Astrocyte (in vitro differentiated cells and primary cell): ENCODE results near the gene REPS1.

Source experiments
- EZH2 ChIP-seq: IDR thresholded peaks from 2 replicates; pipeline ENCODE4 v1.6.1; 2012; ENCODE audit warnings: mild to moderate bottlenecking, low read length, inconsistent platforms; ENCODE audit not compliant: insufficient read depth
- TF ChIP-seq, protein P1 (sequence below): IDR thresholded peaks from 2 replicates; pipeline ENCODE4 v1.5.1; 2011; ENCODE audit warnings: low read depth, mild to moderate bottlenecking, inconsistent platforms, low read length, moderate library complexity; ENCODE audit not compliant: insufficient read depth

- TF ChIP-seq, protein P1, sequence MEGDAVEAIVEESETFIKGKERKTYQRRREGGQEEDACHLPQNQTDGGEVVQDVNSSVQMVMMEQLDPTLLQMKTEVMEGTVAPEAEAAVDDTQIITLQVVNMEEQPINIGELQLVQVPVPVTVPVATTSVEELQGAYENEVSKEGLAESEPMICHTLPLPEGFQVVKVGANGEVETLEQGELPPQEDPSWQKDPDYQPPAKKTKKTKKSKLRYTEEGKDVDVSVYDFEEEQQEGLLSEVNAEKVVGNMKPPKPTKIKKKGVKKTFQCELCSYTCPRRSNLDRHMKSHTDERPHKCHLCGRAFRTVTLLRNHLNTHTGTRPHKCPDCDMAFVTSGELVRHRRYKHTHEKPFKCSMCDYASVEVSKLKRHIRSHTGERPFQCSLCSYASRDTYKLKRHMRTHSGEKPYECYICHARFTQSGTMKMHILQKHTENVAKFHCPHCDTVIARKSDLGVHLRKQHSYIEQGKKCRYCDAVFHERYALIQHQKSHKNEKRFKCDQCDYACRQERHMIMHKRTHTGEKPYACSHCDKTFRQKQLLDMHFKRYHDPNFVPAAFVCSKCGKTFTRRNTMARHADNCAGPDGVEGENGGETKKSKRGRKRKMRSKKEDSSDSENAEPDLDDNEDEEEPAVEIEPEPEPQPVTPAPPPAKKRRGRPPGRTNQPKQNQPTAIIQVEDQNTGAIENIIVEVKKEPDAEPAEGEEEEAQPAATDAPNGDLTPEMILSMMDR = no peak
- TF ChIP-seq EZH2 = no peak
Observed at GRCh38 chr6:138970856-138971425, 17.1 kb downstream of the REPS1 start.
